WTC11 (cell line): ENCODE measurements around the gene SCN8A.

Experiments used
- CREB1 ChIP-seq: sonication (generic); formaldehyde crosslinking; IDR thresholded peaks from 2 replicates; pipeline ENCODE4 v1.8.0; 2023; ENCODE audit warnings: mild to moderate bottlenecking, missing genetic modification reagents
- ESRRA ChIP-seq: sonication (generic); formaldehyde crosslinking; IDR thresholded peaks from 2 replicates; pipeline ENCODE4 v1.8.1; 2022; ENCODE audit warnings: mild to moderate bottlenecking, missing genetic modification reagents, borderline replicate concordance
- NR1H2 ChIP-seq: sonication (generic); formaldehyde crosslinking; IDR thresholded peaks from 2 replicates; pipeline ENCODE4 v1.9.0; 2021; ENCODE audit warnings: mild to moderate bottlenecking, moderate library complexity, missing genetic modification reagents
- NR2C2 ChIP-seq: sonication (generic); formaldehyde crosslinking; IDR thresholded peaks from 2 replicates; pipeline ENCODE4 v1.8.0; 2022; ENCODE audit warnings: mild to moderate bottlenecking, missing genetic modification reagents
- SP1 ChIP-seq: sonication (generic); formaldehyde crosslinking; conservative IDR thresholded peaks from 2 replicates; pipeline ENCODE4 v1.8.1; 2022; ENCODE audit warnings: missing genetic modification reagents
- ZNF263 ChIP-seq: sonication (generic); formaldehyde crosslinking; IDR thresholded peaks from 2 replicates; pipeline ENCODE4 v1.8.1; 2022; ENCODE audit warnings: low read depth, mild to moderate bottlenecking, moderate library complexity, missing genetic modification reagents
- ZNF416 ChIP-seq: fragments of 250-450 bp; sonication (Bioruptor Pico); IDR thresholded peaks from 2 replicates; pipeline ENCODE4 v1.9.0; 2021; ENCODE audit warnings: mild to moderate bottlenecking, inconsistent platforms
- TF ChIP-seq, protein P1 (sequence below): fragments of 200-600 bp; IDR thresholded peaks from 2 replicates; pipeline ENCODE4 v1.8.0; 2022; ENCODE audit warnings: antibody characterized with exemption

DNA sequence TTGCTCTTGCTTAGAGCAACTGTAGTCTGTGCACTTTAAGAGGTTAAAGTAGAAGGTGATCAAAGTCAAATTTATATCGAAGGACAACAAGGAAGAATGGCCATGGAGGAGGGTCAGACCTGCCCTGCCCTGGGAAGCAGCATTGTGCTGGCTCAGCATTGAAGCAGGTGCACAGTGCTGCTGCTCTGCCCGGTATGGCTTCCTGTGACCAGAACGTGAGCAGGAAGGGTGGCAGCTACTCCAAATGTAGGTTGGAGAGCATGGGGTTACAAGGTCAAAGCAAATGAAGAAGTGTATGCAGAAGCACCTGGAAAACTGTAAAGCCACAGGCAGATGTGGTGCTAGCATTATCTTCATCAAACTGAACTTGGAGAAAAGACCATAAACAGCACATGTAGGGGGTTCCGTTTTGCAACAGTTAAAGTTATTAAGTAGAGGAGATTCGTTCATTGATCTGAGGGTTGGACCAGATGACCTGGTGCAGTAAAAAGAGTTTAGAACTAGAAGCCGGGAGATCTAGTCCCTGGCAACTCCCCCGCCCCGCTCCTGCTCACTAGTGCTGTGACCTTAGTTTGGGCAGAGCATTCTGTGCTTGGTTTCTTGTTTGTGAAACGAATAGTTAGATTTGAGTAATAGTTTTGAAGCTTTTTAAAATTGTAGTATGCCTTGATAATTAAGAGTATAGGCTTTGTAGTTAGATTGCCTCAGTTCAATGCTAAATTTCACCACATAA is 84.2 kb downstream of the SCN8A start:
- TF ChIP-seq ESRRA (CRISPR knock-in tag) (no peak), SP1 (CRISPR knock-in tag) (no peak), ZNF263 (CRISPR knock-in tag) (no peak), ZNF416 (CRISPR knock-in tag) (no peak), NR2C2 (CRISPR knock-in tag) (no peak), NR1H2 (CRISPR knock-in tag) (no peak), CREB1 (CRISPR knock-in tag) (no peak)
- TF ChIP-seq, protein P1, sequence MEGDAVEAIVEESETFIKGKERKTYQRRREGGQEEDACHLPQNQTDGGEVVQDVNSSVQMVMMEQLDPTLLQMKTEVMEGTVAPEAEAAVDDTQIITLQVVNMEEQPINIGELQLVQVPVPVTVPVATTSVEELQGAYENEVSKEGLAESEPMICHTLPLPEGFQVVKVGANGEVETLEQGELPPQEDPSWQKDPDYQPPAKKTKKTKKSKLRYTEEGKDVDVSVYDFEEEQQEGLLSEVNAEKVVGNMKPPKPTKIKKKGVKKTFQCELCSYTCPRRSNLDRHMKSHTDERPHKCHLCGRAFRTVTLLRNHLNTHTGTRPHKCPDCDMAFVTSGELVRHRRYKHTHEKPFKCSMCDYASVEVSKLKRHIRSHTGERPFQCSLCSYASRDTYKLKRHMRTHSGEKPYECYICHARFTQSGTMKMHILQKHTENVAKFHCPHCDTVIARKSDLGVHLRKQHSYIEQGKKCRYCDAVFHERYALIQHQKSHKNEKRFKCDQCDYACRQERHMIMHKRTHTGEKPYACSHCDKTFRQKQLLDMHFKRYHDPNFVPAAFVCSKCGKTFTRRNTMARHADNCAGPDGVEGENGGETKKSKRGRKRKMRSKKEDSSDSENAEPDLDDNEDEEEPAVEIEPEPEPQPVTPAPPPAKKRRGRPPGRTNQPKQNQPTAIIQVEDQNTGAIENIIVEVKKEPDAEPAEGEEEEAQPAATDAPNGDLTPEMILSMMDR = no peak
